ENCODE data around the gene ZMIZ2. TPM values are rescaled to one million over a fixed set of nuclear protein-coding genes. Genes with fewer than 3 reads are reported as not detected.
"Not testable (repeated sequence)": the region's sequence is repeated elsewhere in the genome, so short reads cannot be mapped to it uniquely, and the experiment has no call there.

The ZMIZ2 gene
- total and polyA plus RNA-seq, 8 donors: 54.0 to 96.1 (median 65.8) TPM

DNA sequence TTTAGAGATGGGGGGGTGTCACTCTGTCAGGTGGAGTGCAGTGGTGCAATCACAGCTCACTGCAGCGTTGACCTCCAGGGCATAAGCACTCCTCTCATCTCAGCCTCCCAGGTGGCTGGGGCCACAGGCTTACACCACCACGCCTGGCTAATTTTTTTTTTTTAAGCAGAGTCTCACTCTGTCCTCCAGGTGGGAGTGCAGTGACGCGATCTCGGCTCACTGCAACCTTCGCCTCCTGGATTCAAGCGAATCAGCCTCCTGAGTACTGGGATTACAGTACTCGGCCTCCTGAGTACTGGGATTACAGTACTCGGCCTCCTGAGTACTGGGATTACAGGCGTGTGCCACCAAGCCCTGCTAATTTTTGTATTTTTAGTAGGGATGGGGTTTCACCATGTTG is 24.2 kb downstream of the ZMIZ2 start:
- TF ChIP-seq, protein P1, sequence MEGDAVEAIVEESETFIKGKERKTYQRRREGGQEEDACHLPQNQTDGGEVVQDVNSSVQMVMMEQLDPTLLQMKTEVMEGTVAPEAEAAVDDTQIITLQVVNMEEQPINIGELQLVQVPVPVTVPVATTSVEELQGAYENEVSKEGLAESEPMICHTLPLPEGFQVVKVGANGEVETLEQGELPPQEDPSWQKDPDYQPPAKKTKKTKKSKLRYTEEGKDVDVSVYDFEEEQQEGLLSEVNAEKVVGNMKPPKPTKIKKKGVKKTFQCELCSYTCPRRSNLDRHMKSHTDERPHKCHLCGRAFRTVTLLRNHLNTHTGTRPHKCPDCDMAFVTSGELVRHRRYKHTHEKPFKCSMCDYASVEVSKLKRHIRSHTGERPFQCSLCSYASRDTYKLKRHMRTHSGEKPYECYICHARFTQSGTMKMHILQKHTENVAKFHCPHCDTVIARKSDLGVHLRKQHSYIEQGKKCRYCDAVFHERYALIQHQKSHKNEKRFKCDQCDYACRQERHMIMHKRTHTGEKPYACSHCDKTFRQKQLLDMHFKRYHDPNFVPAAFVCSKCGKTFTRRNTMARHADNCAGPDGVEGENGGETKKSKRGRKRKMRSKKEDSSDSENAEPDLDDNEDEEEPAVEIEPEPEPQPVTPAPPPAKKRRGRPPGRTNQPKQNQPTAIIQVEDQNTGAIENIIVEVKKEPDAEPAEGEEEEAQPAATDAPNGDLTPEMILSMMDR (IDR thresholded peaks at IDR 0.05): no peak
- H3K36me3 ChIP-seq: peaks cover 0 to 3% of the 10 kb centered on the region in 2 donors
- H3K4me3 ChIP-seq: no peak overlapping the region
- intact Hi-C loops (cut with DNase I): no loop called here
- ATAC-seq (no peak), DNase-seq (no peak)
- no peaks in the 10 kb centered on the region for H3K27me3 ChIP-seq
- H3K27ac ChIP-seq: no peak overlapping the region
- H3K4me1 ChIP-seq: peaks cover 19 to 31% of the 10 kb centered on the region in 2 donors
- no peaks in the 10 kb centered on the region for H3K9me3 ChIP-seq

DNA sequence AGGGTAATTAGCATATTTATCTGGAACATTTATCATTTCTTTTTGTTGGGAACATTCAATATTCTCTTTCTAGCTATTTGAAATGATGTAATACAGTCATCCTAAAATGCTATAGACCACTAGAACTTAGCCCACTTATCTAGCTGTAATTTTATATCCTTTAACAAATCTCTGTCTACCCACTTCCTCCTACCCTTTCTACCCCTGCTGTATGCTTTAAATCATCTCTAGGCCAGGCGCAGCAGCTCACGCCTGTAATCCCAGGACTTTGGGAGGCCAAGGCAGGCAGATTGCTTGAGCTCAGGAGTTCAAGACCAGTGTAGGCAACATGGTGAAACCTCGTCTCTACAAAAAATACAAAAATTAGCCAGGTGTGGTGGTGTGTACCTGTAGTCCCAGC is 25.8 kb downstream of the ZMIZ2 start:
- DNase-seq; H3K36me3 ChIP-seq; H3K4me3 ChIP-seq; H3K9me3 ChIP-seq; H3K27ac ChIP-seq; intact Hi-C loops (cut with DNase I); H3K27me3 ChIP-seq; ATAC-seq: not testable (repeated sequence)
- H3K4me1 ChIP-seq: peaks cover 9 to 15% of the 10 kb centered on the region in 2 donors

DNA sequence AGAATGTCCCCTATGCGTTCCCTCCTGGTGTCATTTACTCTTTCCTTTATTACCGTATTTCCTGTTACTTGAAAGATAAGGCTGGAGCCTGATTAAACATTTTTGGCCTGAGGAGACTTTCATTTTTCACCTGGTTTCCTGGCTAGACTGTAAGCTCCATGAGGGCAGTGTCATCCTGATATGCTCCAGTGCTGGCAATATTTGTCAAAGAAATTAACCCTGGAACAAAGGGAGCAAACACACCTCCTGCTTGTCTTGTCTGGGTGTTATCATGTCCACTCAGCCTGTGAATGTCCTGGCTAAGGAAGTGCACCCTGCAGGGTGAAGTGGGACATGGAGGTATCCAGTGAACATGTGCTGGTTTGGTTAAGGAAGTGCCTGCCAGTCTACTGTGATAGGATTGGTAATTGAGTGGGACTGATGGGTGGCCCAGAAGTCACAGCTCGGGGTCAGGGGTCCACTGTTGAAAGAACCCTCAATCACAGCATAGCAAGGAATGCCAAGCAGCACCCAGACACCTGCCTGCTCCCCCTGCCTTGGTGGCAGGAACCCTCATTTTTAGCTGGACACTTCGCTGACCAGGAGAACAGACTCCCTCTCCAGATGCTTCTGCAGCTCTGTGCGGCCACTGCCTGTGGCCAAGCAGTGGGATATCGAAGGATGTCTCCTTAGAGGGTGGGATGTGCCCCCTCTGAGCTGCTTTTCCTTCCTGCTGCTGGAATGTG is 26.9 kb downstream of the ZMIZ2 start:
- H3K4me3 ChIP-seq: no peak overlapping the region
- ATAC-seq (no peak), DNase-seq (no peak)
- no peak overlapping the region for H3K27ac ChIP-seq
- intact Hi-C loops (cut with DNase I): no loop called here
- H3K9me3 ChIP-seq: no peaks in the 10 kb centered on the region
- TF ChIP-seq, protein P1 (IDR thresholded peaks at IDR 0.05): no peak
- peaks cover 0 to 4% of the 10 kb centered on the region in 2 donors for H3K4me1 ChIP-seq
- H3K27me3 ChIP-seq: no peaks in the 10 kb centered on the region
- H3K36me3 ChIP-seq: no peaks in the 10 kb centered on the region

DNA sequence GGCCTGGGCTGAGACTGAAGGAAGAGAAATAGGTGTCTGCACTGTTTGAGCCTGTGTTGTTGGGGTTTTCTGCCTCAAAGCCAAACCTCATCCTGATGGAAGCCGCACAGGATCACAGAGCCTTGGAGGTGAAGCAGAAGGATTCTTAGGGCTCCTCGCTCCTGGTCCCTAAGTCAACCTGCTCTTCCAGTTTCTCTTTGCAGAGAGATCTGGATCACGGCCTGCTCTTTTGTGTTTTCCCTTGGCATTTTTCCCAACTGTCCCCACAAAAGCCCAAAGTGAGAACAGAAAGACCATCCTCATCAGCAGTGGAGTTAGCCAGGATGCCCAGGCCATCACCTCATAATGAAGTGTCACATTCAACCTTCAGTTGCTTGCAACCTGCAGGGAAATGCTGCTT is 27.6 kb downstream of the ZMIZ2 start:
- H3K4me3 ChIP-seq: no peak overlapping the region
- H3K36me3 ChIP-seq: no peaks in the 10 kb centered on the region
- intact Hi-C loops (cut with DNase I): no loop called here
- H3K9me3 ChIP-seq: no peaks in the 10 kb centered on the region
- H3K4me1 ChIP-seq: no peaks in the 10 kb centered on the region
- no peak overlapping the region for H3K27ac ChIP-seq
- ATAC-seq (no peak), DNase-seq (no peak)
- TF ChIP-seq, protein P1 (IDR thresholded peaks at IDR 0.05): no peak
- no peaks in the 10 kb centered on the region for H3K27me3 ChIP-seq

DNA sequence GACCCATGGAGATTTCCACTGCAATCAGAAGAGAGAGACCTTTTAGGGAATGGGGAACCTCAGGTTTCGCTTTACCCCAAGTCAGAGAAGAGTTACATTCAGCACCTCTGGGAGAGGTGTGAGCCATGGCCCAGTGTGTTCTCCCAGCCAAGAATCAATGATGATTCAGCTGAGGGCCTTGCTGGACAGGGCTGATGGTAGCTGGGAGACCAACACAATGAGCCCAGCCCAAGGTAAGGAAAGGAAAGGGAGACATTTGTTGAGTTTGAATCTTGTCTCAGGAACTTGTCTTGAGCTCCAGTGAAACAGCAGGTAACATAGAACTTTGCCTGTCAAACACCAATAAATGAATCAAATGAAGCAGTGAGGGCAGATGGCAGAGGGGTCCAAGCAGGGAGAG is 33.8 kb downstream of the ZMIZ2 start:
- Histone ChIP-seq H3K4me1 (no peaks in the 10 kb centered on the region), H3K27ac (no peak overlapping the region), H3K27me3 (no peaks in the 10 kb centered on the region), H3K9me3 (peaks cover 0 to 5% of the 10 kb centered on the region in 2 donors), H3K4me3 (no peak overlapping the region), H3K36me3 (no peaks in the 10 kb centered on the region)
- intact Hi-C loops (cut with DNase I): no loop called here
- TF ChIP-seq, protein P1 (IDR thresholded peaks at IDR 0.05): no peak
- ATAC-seq: no peak
- no peak for DNase-seq

DNA sequence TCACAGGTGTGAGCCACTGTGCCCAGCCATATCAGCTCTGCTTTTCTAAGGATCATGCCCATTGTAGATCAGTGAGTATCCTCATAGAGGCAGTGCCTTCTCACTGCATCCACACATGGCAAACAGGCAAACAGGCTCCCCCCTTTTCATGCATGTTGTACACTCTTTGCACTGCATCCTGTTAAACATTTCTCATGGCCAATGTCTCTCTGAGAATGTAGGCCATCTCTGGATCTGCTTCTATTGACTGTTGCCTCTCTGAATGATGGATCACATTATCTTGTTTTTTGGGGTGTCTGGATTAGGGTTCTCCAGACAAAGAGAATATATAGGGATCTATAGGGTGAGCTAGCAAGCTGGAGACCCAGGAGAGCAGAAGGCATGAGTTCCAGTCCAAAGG is 34.8 kb downstream of the ZMIZ2 start:
- TF ChIP-seq, protein P1 (IDR thresholded peaks at IDR 0.05): no peak
- Histone ChIP-seq H3K4me1 (no peaks in the 10 kb centered on the region), H3K4me3 (no peak overlapping the region), H3K27ac (no peak overlapping the region), H3K27me3 (no peaks in the 10 kb centered on the region), H3K9me3 (peaks cover 0 to 5% of the 10 kb centered on the region in 2 donors), H3K36me3 (no peaks in the 10 kb centered on the region)
- no peak for ATAC-seq
- intact Hi-C loops (cut with DNase I): no loop called here
- no peak for DNase-seq

Measured in left lung (tissue), 10 donors.